ENCODE results near the gene RPGR.

The RPGR gene

GRCh38 chrX:38268011-38268410, 59.3 kb downstream of the RPGR start:
- TF ChIP-seq CTCF (IDR thresholded peaks at IDR 0.05; ENCODE audit: low read depth, low read length): no peak

GRCh38 chrX:38262715-38263620, 64.3 kb downstream of the RPGR start:
- no peak for TF ChIP-seq CTCF (IDR thresholded peaks at IDR 0.05; ENCODE audit: low read depth, low read length)

More at GRCh38 chrX:38268011-38268410, 59.3 kb downstream of the RPGR start:
- H3K4me3 ChIP-seq (ENCODE audit: low read depth, low read length): no peak overlapping the region

GRCh38 chrX:38260231-38260630, 67.1 kb downstream of the RPGR start:
- TF ChIP-seq CTCF (IDR thresholded peaks at IDR 0.05; ENCODE audit: low read depth, low read length): peak; percentile 22; the same call in 1 of the 2 replicates
- H3K4me3 ChIP-seq (ENCODE audit: low read depth, low read length): no peak overlapping the region

More at GRCh38 chrX:38262715-38263620, 64.3 kb downstream of the RPGR start:
- H3K4me3 ChIP-seq (ENCODE audit: low read depth, low read length): no peak overlapping the region

- no peak for TF ChIP-seq CTCF (IDR thresholded peaks at IDR 0.05; ENCODE audit: low read depth, low read length)
- H3K4me3 ChIP-seq (ENCODE audit: low read depth, low read length): no peak overlapping the region
Measured at GRCh38 chrX:38256019-38256418, 71.3 kb downstream of the RPGR start.

GRCh38 chrX:38249965-38250364, 77.3 kb downstream of the RPGR start:
- no peak for TF ChIP-seq CTCF (IDR thresholded peaks at IDR 0.05; ENCODE audit: low read depth, low read length)

GRCh38 chrX:38247051-38247450, 80.3 kb downstream of the RPGR start:
- no peak overlapping the region for H3K4me3 ChIP-seq (ENCODE audit: low read depth, low read length)
- TF ChIP-seq CTCF (IDR thresholded peaks at IDR 0.05; ENCODE audit: low read depth, low read length): no peak

More at GRCh38 chrX:38249965-38250364, 77.3 kb downstream of the RPGR start:
- no peak overlapping the region for H3K4me3 ChIP-seq (ENCODE audit: low read depth, low read length)

- no peak for TF ChIP-seq CTCF (IDR thresholded peaks at IDR 0.05; ENCODE audit: low read depth, low read length)
- no peak overlapping the region for H3K4me3 ChIP-seq (ENCODE audit: low read depth, low read length)
Measured at GRCh38 chrX:38240541-38240940, 86.8 kb downstream of the RPGR start.
